Measurements from ENCODE around the gene TAOK3.

DNA sequence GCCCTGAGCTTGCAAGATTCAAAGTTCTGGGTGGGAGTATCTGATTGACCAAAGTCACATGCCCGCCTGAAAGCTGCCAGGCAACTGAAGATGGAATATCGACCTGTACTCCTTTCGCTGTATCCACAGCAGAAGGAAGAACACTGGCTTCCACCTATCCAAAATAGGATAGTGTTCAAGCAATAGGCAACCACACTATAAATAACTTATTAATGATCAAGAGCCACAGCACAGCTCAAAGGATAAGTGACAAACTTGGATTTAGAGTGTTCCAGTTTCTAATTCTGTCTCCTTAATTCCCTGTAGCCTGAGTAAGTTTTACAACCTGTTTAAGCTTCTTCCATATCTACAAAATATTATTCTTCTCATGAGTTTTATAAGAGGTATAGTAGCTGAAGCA lies 89.9 kb downstream of the TAOK3 start:
- TF ChIP-seq, protein P1, sequence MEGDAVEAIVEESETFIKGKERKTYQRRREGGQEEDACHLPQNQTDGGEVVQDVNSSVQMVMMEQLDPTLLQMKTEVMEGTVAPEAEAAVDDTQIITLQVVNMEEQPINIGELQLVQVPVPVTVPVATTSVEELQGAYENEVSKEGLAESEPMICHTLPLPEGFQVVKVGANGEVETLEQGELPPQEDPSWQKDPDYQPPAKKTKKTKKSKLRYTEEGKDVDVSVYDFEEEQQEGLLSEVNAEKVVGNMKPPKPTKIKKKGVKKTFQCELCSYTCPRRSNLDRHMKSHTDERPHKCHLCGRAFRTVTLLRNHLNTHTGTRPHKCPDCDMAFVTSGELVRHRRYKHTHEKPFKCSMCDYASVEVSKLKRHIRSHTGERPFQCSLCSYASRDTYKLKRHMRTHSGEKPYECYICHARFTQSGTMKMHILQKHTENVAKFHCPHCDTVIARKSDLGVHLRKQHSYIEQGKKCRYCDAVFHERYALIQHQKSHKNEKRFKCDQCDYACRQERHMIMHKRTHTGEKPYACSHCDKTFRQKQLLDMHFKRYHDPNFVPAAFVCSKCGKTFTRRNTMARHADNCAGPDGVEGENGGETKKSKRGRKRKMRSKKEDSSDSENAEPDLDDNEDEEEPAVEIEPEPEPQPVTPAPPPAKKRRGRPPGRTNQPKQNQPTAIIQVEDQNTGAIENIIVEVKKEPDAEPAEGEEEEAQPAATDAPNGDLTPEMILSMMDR (IDR thresholded peaks at IDR 0.05): no peak
- TF ChIP-seq POLR2A (IDR thresholded peaks at IDR 0.05): no peak
